Measurements from ENCODE around the gene PRKCH.

DNA sequence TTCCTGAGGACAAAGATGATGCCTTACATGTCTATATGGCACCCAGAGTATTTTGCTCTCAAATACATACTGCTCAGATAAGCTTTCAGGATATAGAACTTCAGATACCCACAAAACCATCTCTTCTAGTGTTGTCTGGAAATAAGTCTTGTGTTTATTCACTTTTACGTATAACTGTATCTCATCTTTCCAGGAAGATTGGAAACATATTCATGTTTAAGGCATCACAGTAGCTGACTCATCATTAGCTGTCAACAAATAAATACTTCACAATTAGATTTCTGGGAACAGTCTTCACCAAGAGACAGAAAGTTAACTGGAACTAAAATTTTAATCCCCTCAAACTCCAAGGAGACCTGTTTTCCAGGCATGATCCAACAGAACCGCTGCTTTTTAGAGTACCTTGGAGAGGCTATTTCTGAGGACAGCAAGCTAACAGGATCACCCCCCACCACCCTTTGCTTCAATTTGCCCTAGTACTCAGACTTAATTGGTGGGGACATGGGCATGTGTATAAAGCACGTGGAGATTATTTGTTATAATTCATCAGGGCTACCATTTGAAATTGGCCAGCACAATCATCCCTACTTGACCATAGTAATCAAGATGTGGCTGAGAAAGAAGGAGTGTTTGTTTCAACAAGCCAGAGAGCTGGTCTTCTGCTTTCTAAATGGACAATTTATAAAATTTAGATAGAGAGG lies 244.6 kb downstream of the PRKCH start:
- TF ChIP-seq TAF1 (IDR thresholded peaks at IDR 0.05; ENCODE audit: borderline replicate concordance, insufficient read depth, low read length) (no peak), POLR2AphosphoS5 (IDR thresholded peaks at IDR 0.05; ENCODE audit: low read depth, low read length) (no peak), SIN3A (IDR thresholded peaks at IDR 0.05; ENCODE audit: borderline replicate concordance, insufficient read depth, low read length) (no peak), FOXP2 (optimal IDR thresholded peaks at IDR 0.05; ENCODE audit: borderline replicate concordance, extremely low read depth, extremely low read length, insufficient read depth) (no peak)
- TF ChIP-seq, protein P1, sequence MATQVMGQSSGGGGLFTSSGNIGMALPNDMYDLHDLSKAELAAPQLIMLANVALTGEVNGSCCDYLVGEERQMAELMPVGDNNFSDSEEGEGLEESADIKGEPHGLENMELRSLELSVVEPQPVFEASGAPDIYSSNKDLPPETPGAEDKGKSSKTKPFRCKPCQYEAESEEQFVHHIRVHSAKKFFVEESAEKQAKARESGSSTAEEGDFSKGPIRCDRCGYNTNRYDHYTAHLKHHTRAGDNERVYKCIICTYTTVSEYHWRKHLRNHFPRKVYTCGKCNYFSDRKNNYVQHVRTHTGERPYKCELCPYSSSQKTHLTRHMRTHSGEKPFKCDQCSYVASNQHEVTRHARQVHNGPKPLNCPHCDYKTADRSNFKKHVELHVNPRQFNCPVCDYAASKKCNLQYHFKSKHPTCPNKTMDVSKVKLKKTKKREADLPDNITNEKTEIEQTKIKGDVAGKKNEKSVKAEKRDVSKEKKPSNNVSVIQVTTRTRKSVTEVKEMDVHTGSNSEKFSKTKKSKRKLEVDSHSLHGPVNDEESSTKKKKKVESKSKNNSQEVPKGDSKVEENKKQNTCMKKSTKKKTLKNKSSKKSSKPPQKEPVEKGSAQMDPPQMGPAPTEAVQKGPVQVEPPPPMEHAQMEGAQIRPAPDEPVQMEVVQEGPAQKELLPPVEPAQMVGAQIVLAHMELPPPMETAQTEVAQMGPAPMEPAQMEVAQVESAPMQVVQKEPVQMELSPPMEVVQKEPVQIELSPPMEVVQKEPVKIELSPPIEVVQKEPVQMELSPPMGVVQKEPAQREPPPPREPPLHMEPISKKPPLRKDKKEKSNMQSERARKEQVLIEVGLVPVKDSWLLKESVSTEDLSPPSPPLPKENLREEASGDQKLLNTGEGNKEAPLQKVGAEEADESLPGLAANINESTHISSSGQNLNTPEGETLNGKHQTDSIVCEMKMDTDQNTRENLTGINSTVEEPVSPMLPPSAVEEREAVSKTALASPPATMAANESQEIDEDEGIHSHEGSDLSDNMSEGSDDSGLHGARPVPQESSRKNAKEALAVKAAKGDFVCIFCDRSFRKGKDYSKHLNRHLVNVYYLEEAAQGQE (IDR thresholded peaks at IDR 0.05; ENCODE audit: insufficient read depth in 1 of 2, low read depth in 2 of 2, low read length in 2 of 2) = no peak
